KBM-7 (cell line): Measurements from ENCODE around the gene FAM210A.

Experiments
- DNase-seq: peaks from one replicate; pipeline ENCODE4 v3.0.0-alpha.2; 2015
- in situ Hi-C: fragments of 300-500 bp; cut with MboI; formaldehyde crosslinking; loops from 2 replicates; pipeline ENCODE4 v1.14.3; 2020; ENCODE audit warnings: low sequenced_read_pairs, low pct_unique_long_range_greater_than_20kb, mixed read lengths

The FAM210A gene

GRCh38 chr18:13613591-13614501, 112.5 kb downstream of the FAM210A start:
- in situ Hi-C loops: no loop called here
- DNase-seq: no peak
